ENCODE results near the gene DUSP12.
"Not testable (repeated sequence)": the region's sequence is repeated elsewhere in the genome, so short reads cannot be mapped to it uniquely, and the experiment has no call there.

DUSP12 gene

GRCh38 chr1:161727256-161727924, 22.2 kb upstream of the DUSP12 start:
- DNase-seq (ENCODE audit: low read depth), result no peak

DNA sequence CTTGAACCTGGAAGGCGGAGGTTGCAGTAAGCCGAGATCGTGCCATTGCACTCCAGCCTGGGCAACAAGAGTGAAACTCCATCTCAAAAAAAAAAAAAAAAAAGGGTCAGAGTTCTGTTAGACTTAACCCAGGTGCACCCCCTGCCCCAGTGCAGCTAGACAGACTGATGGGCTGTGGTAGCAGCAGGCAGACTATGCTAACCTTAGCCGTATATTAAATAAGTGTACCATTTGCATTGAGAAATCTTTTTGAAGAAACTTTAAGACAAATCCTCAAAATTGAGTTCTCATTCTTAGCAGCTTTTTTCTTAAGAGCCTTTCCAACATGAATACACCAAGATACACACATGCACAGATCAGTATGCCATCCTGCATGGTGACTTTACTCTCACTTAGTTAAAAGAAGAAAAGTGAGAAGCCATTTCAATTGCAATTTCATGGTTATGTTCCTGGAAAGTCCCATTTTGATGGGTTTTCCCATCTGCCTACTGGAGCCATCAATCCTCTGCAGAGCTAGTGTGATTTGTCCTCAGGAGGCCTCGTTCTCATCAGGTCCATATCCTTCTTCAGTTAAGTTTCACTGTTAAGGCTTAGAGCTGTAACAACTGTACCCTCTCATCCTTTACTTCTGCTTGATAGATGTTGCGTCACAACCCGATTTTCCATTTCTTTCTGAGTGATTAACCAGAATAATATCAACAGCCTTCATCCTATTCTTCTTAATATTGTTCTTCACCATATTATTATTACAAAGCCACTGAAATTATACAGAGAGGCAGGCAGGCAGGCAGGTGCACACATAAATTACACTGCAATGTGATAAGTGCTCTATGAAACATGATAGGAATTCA, 21.0 kb upstream of the DUSP12 start:
- DNase-seq (ENCODE audit: low read depth), result no peak

GRCh38 chr1:161730050-161730564, 19.5 kb upstream of the DUSP12 start:
- no peak for DNase-seq (ENCODE audit: low read depth)

- DNase-seq (ENCODE audit: low read depth), result no peak
Measured at GRCh38 chr1:161731241-161731640, 18.3 kb upstream of the DUSP12 start.

DNA sequence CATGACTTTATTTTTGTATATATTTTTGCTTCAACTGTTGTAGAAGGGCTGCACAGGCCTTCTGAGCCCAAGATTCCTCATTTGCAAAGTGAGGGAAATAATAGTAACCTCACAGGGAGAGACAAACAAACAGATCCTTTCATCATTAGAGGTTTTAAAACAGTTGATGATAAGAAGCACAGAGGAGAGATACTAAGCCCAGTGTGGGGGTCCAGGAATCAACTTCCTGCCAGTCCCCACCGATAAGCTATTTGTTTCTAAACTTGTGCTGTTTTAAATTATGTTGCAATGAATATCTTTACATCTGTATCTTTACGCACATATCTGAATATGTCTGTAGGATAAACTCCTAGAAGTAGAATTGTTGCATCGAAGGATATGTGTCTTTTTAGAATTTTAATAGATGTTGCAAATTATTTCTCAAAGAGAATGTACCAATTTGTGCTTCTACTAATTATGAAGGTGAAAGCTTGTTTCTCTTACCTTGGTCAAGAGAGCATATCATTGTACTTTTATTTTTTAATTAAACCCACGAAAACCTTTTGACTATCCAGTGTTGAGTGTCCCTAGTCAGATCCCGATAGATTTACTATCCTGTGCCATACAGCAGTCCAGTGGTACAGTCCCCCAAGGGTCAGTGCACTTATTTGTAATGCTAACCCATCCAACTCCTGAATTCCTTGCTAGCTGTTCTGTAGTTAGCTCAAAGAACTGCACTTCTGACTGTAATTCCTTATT, 17.4 kb upstream of the DUSP12 start:
- no peak for DNase-seq (ENCODE audit: low read depth)

GRCh38 chr1:161733526-161733925, 16.1 kb upstream of the DUSP12 start:
- no peak for DNase-seq (ENCODE audit: low read depth)

GRCh38 chr1:161735837-161736236, 13.7 kb upstream of the DUSP12 start:
- DNase-seq (ENCODE audit: low read depth), result no peak

- DNase-seq (ENCODE audit: low read depth), result no peak
Measured at GRCh38 chr1:161736335-161736969, 13.1 kb upstream of the DUSP12 start.

DNA sequence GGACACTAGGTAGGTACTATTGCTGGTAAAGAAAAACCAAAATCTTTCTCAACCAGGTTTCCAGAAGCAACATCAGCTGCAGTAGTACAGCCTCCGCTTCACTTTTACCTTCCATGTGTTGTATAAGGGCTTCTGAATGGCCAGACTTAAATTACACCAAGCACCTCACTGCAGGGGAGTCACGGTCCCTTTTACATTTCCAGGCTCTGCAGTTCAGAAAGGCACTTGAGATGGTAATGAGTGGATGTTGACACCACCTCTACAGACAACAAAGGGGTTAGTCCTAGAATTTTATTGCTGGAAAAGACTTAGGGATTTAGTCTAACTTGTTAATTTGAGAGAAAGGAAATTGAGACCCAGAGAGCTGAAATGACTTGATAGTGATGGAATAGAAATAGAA, 12.0 kb upstream of the DUSP12 start:
- no peak for DNase-seq (ENCODE audit: low read depth)

DNA sequence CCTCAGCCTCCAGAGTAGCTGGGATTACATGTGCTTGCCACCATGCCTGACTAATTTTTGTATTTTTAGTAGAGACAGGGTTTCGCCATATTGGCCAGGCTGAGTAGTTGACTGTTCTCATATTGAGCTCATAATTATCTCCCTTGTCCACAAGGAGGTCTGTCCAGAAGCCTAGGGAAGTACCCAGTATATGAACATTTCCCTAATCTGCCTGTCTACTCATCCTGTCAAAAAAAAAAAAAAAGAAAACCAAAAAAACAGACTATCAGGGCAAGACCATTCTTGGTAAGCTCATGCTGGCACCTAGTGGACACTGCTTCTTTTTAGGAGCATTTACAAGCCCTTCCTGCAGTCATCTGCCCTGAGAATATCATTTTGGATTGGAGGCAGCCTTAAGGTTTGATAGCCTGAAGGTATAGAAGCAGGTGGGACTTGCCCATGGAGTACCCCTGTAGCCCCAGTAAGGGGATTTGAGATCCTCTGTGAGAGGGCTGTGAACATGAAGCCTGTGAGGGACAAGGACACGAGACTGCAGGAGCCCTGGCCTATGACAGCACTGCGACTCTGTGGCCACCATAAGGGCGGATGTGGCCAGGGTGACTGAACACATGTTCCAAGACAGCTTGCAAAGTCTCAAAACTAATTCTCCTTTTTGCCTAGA, 10.8 kb upstream of the DUSP12 start:
- peak; percentile 16 for DNase-seq (ENCODE audit: low read depth)

GRCh38 chr1:161739865-161740566, 9.6 kb upstream of the DUSP12 start:
- DNase-seq (ENCODE audit: low read depth), result no peak

DNA sequence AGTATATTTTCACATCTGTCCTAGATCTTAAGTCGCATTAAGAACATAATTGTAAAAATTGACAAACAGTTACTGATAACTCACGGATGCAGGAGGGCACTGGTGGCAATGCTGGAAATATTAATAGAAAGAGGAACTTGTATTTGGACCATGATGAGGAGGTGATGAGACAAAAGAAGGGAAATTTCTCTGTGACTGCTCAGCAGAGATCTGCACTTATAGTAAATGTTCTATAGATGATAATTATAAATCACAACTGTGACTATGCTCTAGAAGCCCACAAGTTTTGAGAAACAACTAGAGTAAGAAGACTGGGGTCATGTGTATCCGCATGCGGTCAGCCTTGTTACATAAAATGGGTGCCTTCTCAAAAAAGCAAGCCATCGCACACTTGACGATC, 8.7 kb upstream of the DUSP12 start:
- no peak for DNase-seq (ENCODE audit: low read depth)

DNA sequence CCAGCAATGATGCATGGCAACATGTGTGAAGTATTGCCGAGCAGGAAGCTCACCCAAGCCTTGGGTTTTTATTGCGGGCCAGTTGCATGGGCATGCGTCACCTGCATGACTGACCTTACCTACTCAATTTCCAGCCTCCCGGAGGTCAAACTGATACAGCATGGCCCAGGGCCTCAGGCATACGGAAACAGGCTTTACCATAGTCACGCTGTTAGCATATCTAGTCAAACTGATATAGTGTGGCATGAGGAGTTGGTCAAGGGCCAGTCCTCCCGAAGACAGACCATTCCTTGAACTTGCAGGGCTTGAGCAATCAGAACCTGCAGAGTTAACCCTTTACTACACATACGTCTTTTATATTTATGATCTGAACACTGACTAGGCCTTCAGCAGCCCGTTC, 6.4 kb upstream of the DUSP12 start:
- DNase-seq (ENCODE audit: low read depth), result no peak

- no peak for DNase-seq (ENCODE audit: low read depth)
Measured at GRCh38 chr1:161747801-161748200, 1.8 kb upstream of the DUSP12 start.

- DNase-seq (ENCODE audit: low read depth), result no peak
Measured at GRCh38 chr1:161763522-161764098, 14.0 kb downstream of the DUSP12 start.

DNA sequence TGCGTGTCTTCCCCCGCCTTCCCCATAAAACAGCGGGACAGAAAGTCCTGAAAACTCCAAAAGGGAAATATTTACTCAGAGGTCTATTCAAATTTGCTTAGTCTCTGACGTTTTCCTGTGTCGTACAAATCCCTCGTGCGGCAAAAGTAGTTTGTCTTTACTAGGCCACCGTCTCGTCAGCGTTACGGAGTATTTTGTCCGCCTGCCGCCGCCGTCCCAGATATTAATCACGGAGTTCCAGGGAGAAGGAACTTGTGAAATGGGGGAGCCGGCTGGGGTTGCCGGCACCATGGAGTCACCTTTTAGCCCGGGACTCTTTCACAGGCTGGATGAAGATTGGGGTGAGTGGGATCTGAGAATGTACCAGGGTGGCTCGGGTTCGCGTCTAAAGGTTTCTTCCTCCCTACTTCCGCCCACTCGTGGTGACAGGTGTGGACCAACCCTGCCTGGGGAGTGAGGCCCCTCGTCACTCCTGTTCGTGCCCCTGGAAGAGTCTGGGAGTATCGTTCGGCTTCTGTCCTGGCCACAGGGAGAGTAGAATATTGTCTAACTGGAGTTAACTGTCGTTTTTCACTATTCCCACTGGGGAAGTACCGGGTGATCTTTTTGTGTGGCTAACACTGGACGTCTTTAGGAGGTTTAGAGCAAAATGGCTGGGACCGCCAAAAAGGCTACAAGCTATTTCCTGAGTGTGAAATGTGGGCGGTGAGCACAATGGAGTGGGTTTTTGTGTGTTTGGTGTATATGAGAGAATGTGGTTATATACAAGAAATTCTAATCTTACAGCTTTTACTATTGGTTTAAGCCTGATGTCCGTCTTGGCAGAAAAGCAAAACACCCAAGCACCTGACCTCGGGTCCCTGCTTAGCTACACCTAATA, 16.8 kb downstream of the DUSP12 start, which contains the start of gene ATF6:
ATF6 (plus strand) TSS at position 219 of the 880 bp plus-strand sequence; CDS start at position 260, 41 bp downstream.
- DNase-seq (ENCODE audit: low read depth), result peak; percentile 60

DNA sequence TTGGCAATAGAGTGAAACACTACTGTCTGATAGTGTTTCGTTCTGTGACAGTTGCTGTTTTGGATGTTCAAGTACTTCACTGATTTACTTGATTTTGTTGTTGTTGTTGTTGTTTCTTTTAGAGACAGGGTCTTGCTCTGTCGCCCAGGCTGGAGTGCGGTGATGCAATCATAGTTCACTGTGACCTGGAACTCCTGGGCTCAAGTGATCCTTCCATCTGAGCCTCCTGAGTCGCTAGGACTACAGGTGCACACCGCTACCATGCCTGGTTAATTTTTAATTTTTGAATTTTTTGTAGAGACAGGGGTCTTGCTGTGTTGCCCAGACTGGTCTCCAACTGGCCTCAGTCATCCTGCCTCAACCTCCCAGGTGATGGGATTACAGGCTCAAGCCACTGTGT, 18.9 kb downstream of the DUSP12 start:
- DNase-seq (ENCODE audit: low read depth), result no peak

DNA sequence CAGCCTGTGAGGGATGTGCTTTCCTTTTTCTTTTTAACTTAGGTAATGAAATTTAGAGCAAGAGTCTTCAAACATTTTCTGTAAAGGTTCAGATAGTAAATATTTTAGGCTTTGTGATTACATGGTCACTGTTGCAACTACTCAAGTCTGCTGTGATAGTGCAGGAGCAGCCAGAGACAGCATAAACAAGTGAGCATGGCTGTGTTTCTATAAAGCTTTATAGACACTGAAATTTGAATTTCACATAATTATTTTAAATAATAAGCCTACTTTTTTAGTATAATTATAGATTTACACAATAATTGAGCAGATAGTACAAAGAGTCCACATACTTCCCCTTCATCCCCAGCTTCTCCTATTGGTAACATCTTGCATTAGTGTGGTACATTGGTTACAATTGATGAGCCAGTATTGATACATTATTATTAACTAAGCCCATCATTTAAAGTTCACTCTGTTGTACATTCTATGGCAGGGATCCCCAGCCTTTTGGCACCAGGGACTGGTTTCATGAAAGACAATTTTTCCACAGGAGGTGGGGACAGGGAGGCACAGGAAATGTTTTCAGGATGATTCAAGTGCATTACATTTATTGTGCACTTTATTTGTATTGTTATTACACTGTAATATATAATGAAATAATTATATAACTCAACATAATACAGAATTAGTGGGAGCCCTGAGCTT, 19.5 kb downstream of the DUSP12 start:
- DNase-seq (ENCODE audit: low read depth), result no peak

- not testable (repeated sequence) for DNase-seq (ENCODE audit: low read depth)
Measured at GRCh38 chr1:161769673-161770045, 20.1 kb downstream of the DUSP12 start.

Data from stimulated activated CD8-positive, alpha-beta memory T cell treated with anti-CD3 and anti-CD28 coated beads, Interleukin-15, amount 100 ng/mL, for 1 hour (primary cell).